ENCODE data around the gene TCF19. TPM values are rescaled to one million over a fixed set of nuclear protein-coding genes. Genes with fewer than 3 reads are reported as not detected.
"Not testable (repeated sequence)": the region's sequence is repeated elsewhere in the genome, so short reads cannot be mapped to it uniquely, and the experiment has no call there.

The TCF19 gene
- total RNA-seq, 1 experiment from 2014 or later: 12.7 TPM

DNA sequence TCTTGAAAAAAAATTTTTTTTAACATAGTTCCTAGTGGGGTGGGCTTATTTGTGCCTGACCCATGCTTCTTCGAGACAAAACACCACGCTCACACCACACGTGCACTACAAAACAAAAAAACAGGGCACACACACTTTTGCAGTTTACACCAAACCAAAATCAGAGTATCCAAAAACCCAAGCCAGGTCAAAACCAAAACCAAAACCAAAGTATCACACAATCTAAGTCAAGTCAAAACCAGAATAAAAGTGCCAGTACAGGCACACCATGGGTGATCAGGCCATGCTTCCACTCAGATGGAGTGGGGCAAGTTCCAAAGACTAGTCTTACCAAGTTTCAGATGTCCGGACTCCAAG is 27.3 kb downstream of the TCF19 start:
- H3K27me3 Mint-ChIP-seq (ENCODE audit: low read depth); H3K4me3 Mint-ChIP-seq; DNase-seq (ENCODE audit: low spot score); H3K9me3 Mint-ChIP-seq; CTCF ChIA-PET; POLR2A ChIA-PET; ATAC-seq; H3K36me3 Mint-ChIP-seq: not testable (repeated sequence)
- peaks cover 47% of the 10 kb centered on the region for H3K4me1 Mint-ChIP-seq
- 0 out of 2 replicates have a peak overlapping the region, but pooled peaks have one; percentile 27 for H3K27ac Mint-ChIP-seq

DNA sequence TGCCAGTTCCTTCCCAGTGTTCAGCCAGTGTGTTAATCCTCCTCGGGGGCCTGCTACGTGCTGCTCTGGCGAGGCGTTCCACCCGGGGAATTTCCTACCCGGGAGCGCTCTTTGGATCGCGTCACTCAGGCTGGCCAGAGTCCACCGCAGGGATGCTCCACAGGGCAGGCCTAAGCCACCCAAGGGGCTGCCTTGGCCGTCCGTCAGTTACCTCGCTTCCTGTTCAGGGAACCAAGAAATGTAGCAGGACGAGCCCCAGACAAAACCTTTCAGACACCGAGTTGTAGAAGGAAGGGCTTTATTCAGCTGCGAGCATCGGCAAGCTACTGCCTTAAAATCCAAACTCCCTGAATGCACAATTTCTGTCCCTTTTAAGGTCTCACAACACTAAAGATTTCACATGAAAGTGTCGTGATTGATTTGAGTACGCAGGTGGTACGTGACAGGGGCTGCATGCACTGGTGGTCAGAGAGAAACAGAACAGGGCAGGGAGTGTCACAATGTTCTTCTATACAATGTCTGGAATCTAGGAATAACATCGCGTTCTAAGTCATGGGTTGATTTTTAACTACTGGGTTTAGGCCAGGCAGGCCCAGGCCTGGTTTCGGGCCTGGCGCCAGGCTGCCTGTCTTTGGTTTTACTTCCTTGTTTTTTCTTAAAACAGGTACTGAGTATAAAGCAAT is 27.8 kb downstream of the TCF19 start:
- no peak overlapping the region for H3K4me3 Mint-ChIP-seq
- peaks cover 47% of the 10 kb centered on the region for H3K4me1 Mint-ChIP-seq
- TF ChIP-seq STAT6 (CRISPR knock-in tag; conservative IDR thresholded peaks at IDR 0.05; ENCODE audit: low read depth) (no peak), CREB1 (CRISPR knock-in tag; IDR thresholded peaks at IDR 0.05) (no peak), GABPB1 (CRISPR knock-in tag; IDR thresholded peaks at IDR 0.05) (peak; percentile 24; the same call in 1 of the 2 replicates), SMAD3 (CRISPR knock-in tag; IDR thresholded peaks at IDR 0.05; ENCODE audit: borderline replicate concordance) (no peak)
- ATAC-seq (no peak), DNase-seq (ENCODE audit: low spot score) (no peak)
- H3K27ac Mint-ChIP-seq: peak overlapping the region; percentile 82
- ChIA-PET CTCF (interaction anchor here (0.6 kb wide), 1 partner anchor 53 kb away, joined by 6 read pairs; no protein-coding TSS in a partner anchor), POLR2A (no interaction called here)
- no peaks in the 10 kb centered on the region for H3K27me3 Mint-ChIP-seq (ENCODE audit: low read depth)
- H3K9me3 Mint-ChIP-seq: no peaks in the 10 kb centered on the region
- no peaks in the 10 kb centered on the region for H3K36me3 Mint-ChIP-seq

- ATAC-seq: no peak
- Mint-ChIP-seq H3K27ac (no peak overlapping the region), H3K9me3 (no peaks in the 10 kb centered on the region), H3K4me3 (no peak overlapping the region), H3K27me3 (ENCODE audit: low read depth) (no peaks in the 10 kb centered on the region), H3K4me1 (peaks cover 47% of the 10 kb centered on the region), H3K36me3 (peaks cover 3% of the 10 kb centered on the region)
- ChIA-PET POLR2A (no interaction called here), CTCF (interaction anchor here (6.5 kb wide), 1 partner anchor 17 kb away, joined by 60 read pairs; the partner anchor contains the start of gene POU5F1)
- no peak for DNase-seq (ENCODE audit: low spot score)
- TF ChIP-seq ZNF232 (CRISPR knock-in tag; IDR thresholded peaks at IDR 0.05): no peak
- TF ChIP-seq FOXP1 (CRISPR knock-in tag; IDR thresholded peaks at IDR 0.05; ENCODE audit: borderline replicate concordance): no peak
- TF ChIP-seq, protein P1, sequence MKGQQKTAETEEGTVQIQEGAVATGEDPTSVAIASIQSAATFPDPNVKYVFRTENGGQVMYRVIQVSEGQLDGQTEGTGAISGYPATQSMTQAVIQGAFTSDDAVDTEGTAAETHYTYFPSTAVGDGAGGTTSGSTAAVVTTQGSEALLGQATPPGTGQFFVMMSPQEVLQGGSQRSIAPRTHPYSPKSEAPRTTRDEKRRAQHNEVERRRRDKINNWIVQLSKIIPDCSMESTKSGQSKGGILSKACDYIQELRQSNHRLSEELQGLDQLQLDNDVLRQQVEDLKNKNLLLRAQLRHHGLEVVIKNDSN (CRISPR knock-in tag; IDR thresholded peaks at IDR 0.05): no peak
- TF ChIP-seq TEAD4 (CRISPR knock-in tag; IDR thresholded peaks at IDR 0.05): no peak
- no peak for TF ChIP-seq ZNF396 (CRISPR knock-in tag; IDR thresholded peaks at IDR 0.05; ENCODE audit: borderline replicate concordance)
- no peak for TF ChIP-seq ZBTB43 (CRISPR knock-in tag; IDR thresholded peaks at IDR 0.05)
- TF ChIP-seq TEAD1 (CRISPR knock-in tag; IDR thresholded peaks at IDR 0.05): no peak
- TF ChIP-seq, protein P2, sequence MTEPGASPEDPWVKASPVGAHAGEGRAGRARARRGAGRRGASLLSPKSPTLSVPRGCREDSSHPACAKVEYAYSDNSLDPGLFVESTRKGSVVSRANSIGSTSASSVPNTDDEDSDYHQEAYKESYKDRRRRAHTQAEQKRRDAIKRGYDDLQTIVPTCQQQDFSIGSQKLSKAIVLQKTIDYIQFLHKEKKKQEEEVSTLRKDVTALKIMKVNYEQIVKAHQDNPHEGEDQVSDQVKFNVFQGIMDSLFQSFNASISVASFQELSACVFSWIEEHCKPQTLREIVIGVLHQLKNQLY (CRISPR knock-in tag; IDR thresholded peaks at IDR 0.05): no peak
- no peak for TF ChIP-seq HMGXB4 (CRISPR knock-in tag; IDR thresholded peaks at IDR 0.05)
- no peak for TF ChIP-seq JAZF1 (CRISPR knock-in tag; IDR thresholded peaks at IDR 0.05)
- no peak for TF ChIP-seq NR3C1 (CRISPR knock-in tag; conservative IDR thresholded peaks at IDR 0.05; ENCODE audit: low read depth)
These were observed 29.4 kb downstream of the TCF19 start for GRCh38 chr6:31187780-31188194.

GRCh38 chr6:31189223-31189622 is 30.8 kb downstream of the TCF19 start:
- H3K27ac Mint-ChIP-seq: peak overlapping the region; percentile 83
- peak; percentile 38 for ATAC-seq
- not testable (repeated sequence) for H3K4me3 Mint-ChIP-seq; DNase-seq (ENCODE audit: low spot score); H3K9me3 Mint-ChIP-seq; H3K36me3 Mint-ChIP-seq; H3K27me3 Mint-ChIP-seq (ENCODE audit: low read depth)
- ChIA-PET POLR2A (interaction anchor here (1.2 kb wide), 2 partner anchors 14 to 31 kb away, joined by 3 to 4 read pairs; partner anchors contain the start of gene TCF19), CTCF (interaction anchor here (0.9 to 6.5 kb wide), 4 partner anchors 8 to 52 kb away, joined by 3 to 60 read pairs (median 6); partner anchors contain the start of genes POU5F1 and TCF19)
- H3K4me1 Mint-ChIP-seq: peaks cover 33% of the 10 kb centered on the region

Data from WTC11 (cell line).